A549 (cell line): Measurements from ENCODE around the gene FST. TPM values are rescaled to one million over a fixed set of nuclear protein-coding genes. Genes with fewer than 3 reads are reported as not detected.
A peak's percentile ranks its signal among the peaks of the same experiment; 100 is the strongest.

Experiments
- ATAC-seq, 2 experiments: fragments of 200-7000 bp in 1 of 2; fragments of >200 bp in 1 of 2; cut with Nextera tagmentation in 1 of 2; cut with Tn5 transposase in 1 of 2; 3 replicates each; pipeline versions ENCODE4 v1.8.0 to v1.9.1; 2018 to 2020; ENCODE audit warnings: mild to moderate bottlenecking in 1 of 2, moderate library complexity in 1 of 2
- CTCF ChIA-PET: fragments of 300-600 bp; sonication (Branson Sonifier 250); formaldehyde crosslinking; extraction: SDS; loops from one replicate; lab custom pipeline; 2021; ENCODE audit warnings: antibody characterized with exemption, inconsistent platforms; lab: Yijun Ruan, JAX
- POLR2A ChIA-PET: fragments of 350-600 bp; formaldehyde crosslinking; extraction: SDS; loops from one replicate; lab custom pipeline; 2021; ENCODE audit warnings: antibody characterized with exemption, inconsistent platforms; lab: Yijun Ruan, JAX
- DNase-seq, 2 experiments: peaks; one replicate each; pipeline versions ENCODE4 v3.0.0 to v3.0.0-alpha.2; 2011 to 2016; ENCODE audit warnings: low read depth in 1 of 2, low spot score in 1 of 2
- FAIRE-seq: peaks from 2 replicates; lab custom pipeline; 2011; peaks lifted over from hg19 to GRCh38; lab: Jason Lieb, UNC
- H3K27ac ChIP-seq, 2 experiments: fragments of >200 bp; sonication (Bioruptor Twin); formaldehyde crosslinking; 3 replicates each; pipeline ENCODE4 v1.5.1; 2016 to 2017
- H3K4me1 ChIP-seq: fragments of >200 bp; sonication (Bioruptor Twin); formaldehyde crosslinking; 3 replicates; pipeline ENCODE4 v1.6.1; 2016
- H3K4me2 ChIP-seq: fragments of >200 bp; sonication (Bioruptor Twin); formaldehyde crosslinking; 3 replicates; pipeline ENCODE4 v1.6.1; 2016
- H3K4me3 ChIP-seq: fragments of >200 bp; sonication (Bioruptor Twin); formaldehyde crosslinking; 3 replicates; pipeline ENCODE4 v1.5.1; 2016
- H3K9me3 ChIP-seq: fragments of >200 bp; sonication (Bioruptor Twin); formaldehyde crosslinking; 3 replicates; pipeline ENCODE4 v1.6.1; 2016
- CBX8 ChIP-seq: fragments of 200-600 bp; sonication (generic); IDR thresholded peaks from 2 replicates; pipeline ENCODE4 v1.6.1; 2016
- CEBPB ChIP-seq, 2 experiments: fragments of >200 bp in 1 of 2; sonication (Bioruptor Twin) in 1 of 2; formaldehyde crosslinking in 1 of 2; IDR thresholded peaks; 2 replicates each; pipeline ENCODE4 v1.6.1; 2012 to 2016
- CTCF ChIP-seq: fragments of >200 bp; sonication (Bioruptor Twin); formaldehyde crosslinking; IDR thresholded peaks from 3 replicates; pipeline ENCODE4 v1.5.1; 2016
- E2F6 ChIP-seq: IDR thresholded peaks from 2 replicates; pipeline ENCODE4 v1.6.1; 2012; ENCODE audit warnings: low read depth, borderline replicate concordance
- EHF ChIP-seq: fragments of 250-450 bp; sonication (Bioruptor Pico); IDR thresholded peaks from 2 replicates; pipeline ENCODE4 v1.5.0; 2020; ENCODE audit warnings: mild to moderate bottlenecking
- ESRRA ChIP-seq: fragments of 150-350 bp; IDR thresholded peaks from 2 replicates; pipeline ENCODE4 v1.6.1; 2014; ENCODE audit warnings: mild to moderate bottlenecking, low read length, borderline replicate concordance
- FOSL2 ChIP-seq, 2 experiments: fragments of 450-650 bp in 1 of 2; fragments of >200 bp in 1 of 2; sonication (Bioruptor Twin) in 1 of 2; formaldehyde crosslinking; IDR thresholded peaks; 2 replicates each; pipeline versions ENCODE4 v1.5.0 to v1.6.1; 2016 to 2020; ENCODE audit warnings: mild to moderate bottlenecking in 1 of 2, moderate library complexity in 1 of 2
- HDAC2 ChIP-seq: fragments of 200-600 bp; sonication (generic); IDR thresholded peaks from 2 replicates; pipeline ENCODE4 v1.6.1; 2016
- MAX ChIP-seq: IDR thresholded peaks from 2 replicates; pipeline ENCODE4 v1.6.1; 2012
- MAZ ChIP-seq: fragments of 150-350 bp; IDR thresholded peaks from 2 replicates; pipeline ENCODE4 v1.6.1; 2014; ENCODE audit warnings: antibody characterized with exemption, low read depth, low read length, borderline replicate concordance
- POLR2AphosphoS2 ChIP-seq: conservative IDR thresholded peaks from 2 replicates; pipeline ENCODE4 v1.6.1; 2012; ENCODE audit warnings: low read length, improper control_type of control experiment, inconsistent platforms
- RAD21 ChIP-seq, 2 experiments: fragments of >200 bp in 1 of 2; sonication (Bioruptor Twin) in 1 of 2; formaldehyde crosslinking in 1 of 2; IDR thresholded peaks in 1 of 2; conservative IDR thresholded peaks in 1 of 2; 2 replicates in 1 of 2; 3 replicates in 1 of 2; pipeline ENCODE4 v1.6.1; 2012 to 2018; ENCODE audit warnings: inconsistent platforms in 1 of 2
- REST ChIP-seq: fragments of 200-600 bp; sonication (generic); IDR thresholded peaks from 2 replicates; pipeline ENCODE4 v1.6.1; 2016; ENCODE audit warnings: antibody characterized with exemption, mild to moderate bottlenecking, moderate library complexity
- RNF2 ChIP-seq: fragments of 200-600 bp; sonication (generic); IDR thresholded peaks from 2 replicates; pipeline ENCODE4 v1.6.1; 2016; ENCODE audit warnings: low read depth, mild to moderate bottlenecking, antibody characterized with exemption, moderate library complexity, borderline replicate concordance
- SMC3 ChIP-seq: fragments of >200 bp; sonication (Bioruptor Twin); formaldehyde crosslinking; IDR thresholded peaks from 3 replicates; pipeline ENCODE4 v1.6.1; 2018; ENCODE audit warnings: inconsistent platforms
- ZNF302 ChIP-seq: fragments of 250-450 bp; sonication (Bioruptor Pico); IDR thresholded peaks from 2 replicates; pipeline ENCODE4 v1.9.0; 2021; ENCODE audit warnings: inconsistent platforms, mild to moderate bottlenecking, moderate library complexity
- WGBS: methylation state at CpG from one replicate; pipeline ENCODE4 v1.1.6; 2017; ENCODE audit errors: missing lambda C conversion rate; 5-methylcytosine and 5-hydroxymethylcytosine counted together
- polyA plus RNA-seq, 4 experiments: library from polyadenylated mRNA; depleted of rRNA in 3 of 4; stranded (reverse); fragments of >200 nt; fragmentation: RNase III in 1 of 4; extraction: RNeasy Plus Mini Kit Qiagen cat#74134 plus additional on column Dnase treatment in 1 of 4; gene quantifications; 2 replicates in 3 of 4; 3 replicates in 1 of 4; pipeline ENCODE4 v1.2.3, GENCODE V29; 2011 to 2017

FST gene
- polyA plus RNA-seq, 2 of the 4 experiments (the other 2 are of a cell fraction): 3.8 to 10.1 TPM

GRCh38 chr5:53478411-53479044, 1.9 kb upstream of the FST start:
- DNase-seq (peak; percentile 64 to 72), FAIRE-seq (no peak), ATAC-seq (peak; percentile 52 to 60)
- H3K27ac ChIP-seq: peak overlapping the region; percentile 50 to 84; a peak in 5 of 6 replicates
- TF ChIP-seq FOSL2 (IDR thresholded peaks at IDR 0.05) (no peak), FOSL2 (CRISPR knock-in tag; IDR thresholded peaks at IDR 0.05) (peak; percentile 7; the same call in 1 of the 2 replicates), CBX8 (no peak), EHF (CRISPR knock-in tag) (no peak), CTCF (peak; percentile 67), SMC3 (peak; percentile 79), ZNF302 (CRISPR knock-in tag) (no peak), MAX (peak; percentile 25; the same call in 1 of the 2 replicates), RAD21 (conservative IDR thresholded peaks at IDR 0.05 in 1 of 2, IDR thresholded peaks at IDR 0.05 in 1 of 2) (peak; percentile 77 to 84)
- TF ChIP-seq, all 56 proteins: peak for 5
- POLR2A ChIA-PET: no interaction called here
- no peaks in the 10 kb centered on the region for H3K9me3 ChIP-seq
- peak overlapping the region; percentile 96 for H3K4me2 ChIP-seq
- CTCF ChIA-PET: interaction anchor here (0.6 to 1.9 kb wide), 14 partner anchors 8 to 750 kb away, joined by 3 to 13 read pairs (median 4); no protein-coding TSS in a partner anchor
- H3K4me1 ChIP-seq: peaks cover 8% of the 10 kb centered on the region; the same call in 1 of the 3 replicates
- under 1% methylated on average over 26 of the region's 26 CpGs for WGBS
- H3K4me3 ChIP-seq: peak overlapping the region; percentile 61

GRCh38 chr5:53479045-53479589, 1.3 kb upstream of the FST start:
- Histone ChIP-seq H3K4me2 (peak overlapping the region; percentile 96), H3K4me1 (peaks cover 8% of the 10 kb centered on the region; the same call in 1 of the 3 replicates), H3K9me3 (no peaks in the 10 kb centered on the region), H3K27ac (peak overlapping the region; percentile 67 to 84; a peak in 5 of 6 replicates), H3K4me3 (peak overlapping the region; percentile 61)
- POLR2A ChIA-PET: no interaction called here
- WGBS: 2% methylated on average over 14 of the region's 15 CpGs
- DNase-seq: no peak
- FAIRE-seq: no peak
- no peak for ATAC-seq
- TF ChIP-seq CEBPB (IDR thresholded peaks at IDR 0.05): peak in 1 of 2 experiments; percentile 74; a peak in 3 of 4 replicates
- no peak for TF ChIP-seq POLR2AphosphoS2
- CTCF ChIA-PET: no interaction called here

- POLR2A ChIA-PET: no interaction called here
- peak overlapping the region; percentile 67 to 84 for H3K27ac ChIP-seq
These were observed 626 bp upstream of the FST start for GRCh38 chr5:53479590-53480415.

More at GRCh38 chr5:53479590-53480415, 626 bp upstream of the FST start:
- peak; percentile 56 to 70 for ATAC-seq
- peak; percentile 41 to 55 for DNase-seq
- peak overlapping the region; percentile 61 for H3K4me3 ChIP-seq
- WGBS: under 1% methylated on average over 39 of the region's 81 CpGs
- H3K9me3 ChIP-seq: no peaks in the 10 kb centered on the region
- CTCF ChIA-PET: interaction anchor here (1.2 kb wide), 1 partner anchor 180 kb away, joined by 4 read pairs; no protein-coding TSS in a partner anchor
- TF ChIP-seq RAD21 (conservative IDR thresholded peaks at IDR 0.05 in 1 of 2, IDR thresholded peaks at IDR 0.05 in 1 of 2): peak in 1 of 2 experiments; percentile 17; a peak in 1 of 5 replicates
- peak; percentile 20; the same call in 1 of the 2 replicates for TF ChIP-seq E2F6
- peak; percentile 77; the same call in 1 of the 2 replicates for TF ChIP-seq RNF2
- 0 out of 2 replicates have a peak, but pooled peaks have one; percentile 25 for TF ChIP-seq HDAC2
- TF ChIP-seq MAZ: no peak
- TF ChIP-seq REST: peak; percentile 32; the same call in 1 of the 2 replicates
- TF ChIP-seq MAX: peak; percentile 15; the same call in 1 of the 2 replicates
- TF ChIP-seq ESRRA: no peak
- peak overlapping the region; percentile 96 for H3K4me2 ChIP-seq
- H3K4me1 ChIP-seq: peaks cover 8% of the 10 kb centered on the region; the same call in 1 of the 3 replicates
- FAIRE-seq: no peak
